Stimulated activated naive B cell treated with anti-CD40 and anti-IgM and Interleukin-4, amounts not matched to agents 10 μg/mL and 1 μg/mL and 100 μg/mL, for 72 hours (primary cell): ENCODE data around the gene SMIM24.
A peak's percentile ranks its signal among the peaks of the same experiment; 100 is the strongest.
"Not testable (repeated sequence)": the region's sequence is repeated elsewhere in the genome, so short reads cannot be mapped to it uniquely, and the experiment has no call there.

Source experiments
- ATAC-seq, 2 donors: fragments of 150-1000 bp; cut with Tn5 transposase; replicated peaks; 2 replicates each; pipeline ENCODE4 v1.10.0; 2021; ENCODE audit warnings: moderate library complexity in 1 of 2
- DNase-seq: peaks from one replicate; pipeline ENCODE4 v3.0.0; 2021
- H3K27ac Mint-ChIP-seq: one replicate; pipeline ENCODE4 v1.8.0; 2022; ENCODE audit warnings: mild to moderate bottlenecking, mixed read lengths
- H3K27me3 Mint-ChIP-seq, 2 donors: one replicate each; pipeline ENCODE4 v1.8.0; 2022; ENCODE audit warnings: mixed read lengths in 2 of 2
- H3K36me3 Mint-ChIP-seq, 2 donors: one replicate each; pipeline ENCODE4 v1.8.0; 2022; ENCODE audit warnings: mixed read lengths in 2 of 2, mild to moderate bottlenecking in 1 of 2
- H3K4me1 Mint-ChIP-seq, 2 donors: one replicate each; pipeline ENCODE4 v1.8.0; 2022; ENCODE audit warnings: mixed read lengths in 2 of 2, mild to moderate bottlenecking in 1 of 2
- H3K4me3 Mint-ChIP-seq, 2 donors: one replicate each; pipeline ENCODE4 v1.8.0; 2022; ENCODE audit warnings: mild to moderate bottlenecking in 2 of 2, mixed read lengths in 2 of 2, moderate library complexity in 1 of 2
- H3K9me3 Mint-ChIP-seq, 2 donors: one replicate each; pipeline ENCODE4 v1.8.0; 2022; ENCODE audit warnings: mixed read lengths in 2 of 2, mild to moderate bottlenecking in 1 of 2

The SMIM24 gene

GRCh38 chr19:3480383-3481091 lies at the start of gene SMIM24:
TSS of gene SMIM24 (minus strand) at chr19:3480525. CDS start at chr19:3480463, 62 bp downstream.
- ATAC-seq (no peak), DNase-seq (no peak)
- H3K36me3 Mint-ChIP-seq = no peaks in the 10 kb centered on the region
- peaks cover 17 to 24% of the 10 kb centered on the region in 2 donors for H3K4me1 Mint-ChIP-seq
- H3K9me3 Mint-ChIP-seq = peaks cover 2 to 4% of the 10 kb centered on the region in 2 donors
- no peak within 1 kb of the TSS for H3K27ac Mint-ChIP-seq
- peak within 1 kb of the TSS; percentile 31 to 40 for H3K4me3 Mint-ChIP-seq
- peaks cover 15 to 22% of the 10 kb centered on the region in 2 donors for H3K27me3 Mint-ChIP-seq

- not testable (repeated sequence) for H3K27me3 Mint-ChIP-seq, H3K27ac Mint-ChIP-seq, H3K9me3 Mint-ChIP-seq, H3K4me1 Mint-ChIP-seq, ATAC-seq, H3K4me3 Mint-ChIP-seq, DNase-seq
- H3K36me3 Mint-ChIP-seq = peaks cover 27 to 31% of the 10 kb centered on the region in 2 donors
Measured at GRCh38 chr19:3529299-3529698, 49.0 kb upstream of the SMIM24 start.

GRCh38 chr19:3528539-3529211 lies 48.4 kb upstream of the SMIM24 start:
- H3K27ac Mint-ChIP-seq = no peak overlapping the region
- no peak overlapping the region for H3K4me3 Mint-ChIP-seq
- ATAC-seq = no peak
- no peaks in the 10 kb centered on the region for H3K4me1 Mint-ChIP-seq
- no peak for DNase-seq
- no peaks in the 10 kb centered on the region for H3K27me3 Mint-ChIP-seq
- peaks cover 32 to 34% of the 10 kb centered on the region in 2 donors for H3K36me3 Mint-ChIP-seq
- H3K9me3 Mint-ChIP-seq = no peaks in the 10 kb centered on the region

- no peaks in the 10 kb centered on the region for H3K27me3 Mint-ChIP-seq
- no peak for ATAC-seq
- no peaks in the 10 kb centered on the region for H3K9me3 Mint-ChIP-seq
- no peak for DNase-seq
- H3K27ac Mint-ChIP-seq = no peak overlapping the region
- H3K4me3 Mint-ChIP-seq = no peak overlapping the region
- H3K4me1 Mint-ChIP-seq = no peaks in the 10 kb centered on the region
- peaks cover 31 to 34% of the 10 kb centered on the region in 2 donors for H3K36me3 Mint-ChIP-seq
Measured at GRCh38 chr19:3528080-3528479, 47.8 kb upstream of the SMIM24 start.

- DNase-seq (no peak), ATAC-seq (no peak)
- Mint-ChIP-seq H3K27me3 (no peaks in the 10 kb centered on the region), H3K27ac (no peak overlapping the region), H3K36me3 (peaks cover 27 to 31% of the 10 kb centered on the region in 2 donors), H3K4me1 (no peaks in the 10 kb centered on the region), H3K9me3 (no peaks in the 10 kb centered on the region), H3K4me3 (no peak overlapping the region)
Measured at GRCh38 chr19:3527238-3527910, 47.0 kb upstream of the SMIM24 start.

GRCh38 chr19:3526507-3527237 lies 46.3 kb upstream of the SMIM24 start:
- H3K4me1 Mint-ChIP-seq = peaks cover 0 to 5% of the 10 kb centered on the region in 2 donors
- H3K9me3 Mint-ChIP-seq = no peaks in the 10 kb centered on the region
- no peaks in the 10 kb centered on the region for H3K27me3 Mint-ChIP-seq
- H3K4me3 Mint-ChIP-seq = no peak overlapping the region
- ATAC-seq (no peak), DNase-seq (no peak)
- H3K36me3 Mint-ChIP-seq = peaks cover 31 to 32% of the 10 kb centered on the region in 2 donors
- no peak overlapping the region for H3K27ac Mint-ChIP-seq

- peaks cover 7 to 13% of the 10 kb centered on the region in 2 donors for H3K4me1 Mint-ChIP-seq
- no peaks in the 10 kb centered on the region for H3K27me3 Mint-ChIP-seq
- peaks cover 31 to 32% of the 10 kb centered on the region in 2 donors for H3K36me3 Mint-ChIP-seq
- H3K4me3 Mint-ChIP-seq = no peak overlapping the region
- no peak overlapping the region for H3K27ac Mint-ChIP-seq
- H3K9me3 Mint-ChIP-seq = no peaks in the 10 kb centered on the region
- no peak for ATAC-seq
- no peak for DNase-seq
Measured at GRCh38 chr19:3524904-3525451, 44.7 kb upstream of the SMIM24 start.

GRCh38 chr19:3524078-3524842 lies 43.9 kb upstream of the SMIM24 start:
- peaks cover 35 to 36% of the 10 kb centered on the region in 2 donors for H3K36me3 Mint-ChIP-seq
- no peaks in the 10 kb centered on the region for H3K27me3 Mint-ChIP-seq
- H3K27ac Mint-ChIP-seq = no peak overlapping the region
- no peak for ATAC-seq
- no peaks in the 10 kb centered on the region for H3K9me3 Mint-ChIP-seq
- H3K4me3 Mint-ChIP-seq = no peak overlapping the region
- peaks cover 12 to 19% of the 10 kb centered on the region in 2 donors for H3K4me1 Mint-ChIP-seq
- no peak for DNase-seq

- H3K9me3 Mint-ChIP-seq = no peaks in the 10 kb centered on the region
- H3K36me3 Mint-ChIP-seq = peaks cover 35 to 36% of the 10 kb centered on the region in 2 donors
- H3K4me3 Mint-ChIP-seq = no peak overlapping the region
- DNase-seq = no peak
- H3K27ac Mint-ChIP-seq = no peak overlapping the region
- no peak for ATAC-seq
- H3K4me1 Mint-ChIP-seq = peaks cover 16 to 19% of the 10 kb centered on the region in 2 donors
- H3K27me3 Mint-ChIP-seq = no peaks in the 10 kb centered on the region
Measured at GRCh38 chr19:3523361-3524077, 43.2 kb upstream of the SMIM24 start.

GRCh38 chr19:3522421-3523360 lies 42.4 kb upstream of the SMIM24 start:
- H3K9me3 Mint-ChIP-seq = no peaks in the 10 kb centered on the region
- H3K4me1 Mint-ChIP-seq = peaks cover 17 to 19% of the 10 kb centered on the region in 2 donors
- no peak overlapping the region for H3K4me3 Mint-ChIP-seq

GRCh38 chr19:3521104-3521445 lies 40.8 kb upstream of the SMIM24 start:
- Mint-ChIP-seq H3K4me3 (no peak overlapping the region), H3K9me3 (peaks cover 0 to 2% of the 10 kb centered on the region in 2 donors), H3K27me3 (no peaks in the 10 kb centered on the region), H3K27ac (no peak overlapping the region), H3K36me3 (peaks cover 34 to 35% of the 10 kb centered on the region in 2 donors), H3K4me1 (peaks cover 26 to 32% of the 10 kb centered on the region in 2 donors)
- DNase-seq (no peak), ATAC-seq (no peak)

More at GRCh38 chr19:3522421-3523360, 42.4 kb upstream of the SMIM24 start:
- no peaks in the 10 kb centered on the region for H3K27me3 Mint-ChIP-seq
- DNase-seq (no peak), ATAC-seq (no peak)
- H3K27ac Mint-ChIP-seq = no peak overlapping the region
- peaks cover 35 to 36% of the 10 kb centered on the region in 2 donors for H3K36me3 Mint-ChIP-seq
